Uterus (tissue), 2 donors: Measurements from ENCODE around the gene LYPD3.

Experiments
- CTCF ChIP-seq, 4 experiments: fragments of 200-600 bp in 2 of 4; fragments of 450-650 bp in 2 of 4; sonication (generic) in 2 of 4; IDR thresholded peaks; one replicate each; pipeline ENCODE4 v1.5.1; 2016 to 2019; ENCODE audit warnings: antibody characterized with exemption in 4 of 4, mild to moderate bottlenecking in 2 of 4, moderate library complexity in 1 of 4
- POLR2A ChIP-seq, 2 donors: fragments of 450-650 bp; IDR thresholded peaks; one replicate each; pipeline ENCODE4 v1.6.1; 2016; ENCODE audit warnings: antibody characterized with exemption in 2 of 2, mild to moderate bottlenecking in 1 of 2, moderate library complexity in 1 of 2

- no peak for TF ChIP-seq CTCF (IDR thresholded peaks at IDR 0.05)
- TF ChIP-seq POLR2A (IDR thresholded peaks at IDR 0.05): no peak
These were observed 42.7 kb downstream of the LYPD3 start for GRCh38 chr19:43422689-43423066.
